ENCODE data around the gene LZTS3.
"Not testable (repeated sequence)": the region's sequence is repeated elsewhere in the genome, so short reads cannot be mapped to it uniquely, and the experiment has no call there.

The LZTS3 gene

DNA sequence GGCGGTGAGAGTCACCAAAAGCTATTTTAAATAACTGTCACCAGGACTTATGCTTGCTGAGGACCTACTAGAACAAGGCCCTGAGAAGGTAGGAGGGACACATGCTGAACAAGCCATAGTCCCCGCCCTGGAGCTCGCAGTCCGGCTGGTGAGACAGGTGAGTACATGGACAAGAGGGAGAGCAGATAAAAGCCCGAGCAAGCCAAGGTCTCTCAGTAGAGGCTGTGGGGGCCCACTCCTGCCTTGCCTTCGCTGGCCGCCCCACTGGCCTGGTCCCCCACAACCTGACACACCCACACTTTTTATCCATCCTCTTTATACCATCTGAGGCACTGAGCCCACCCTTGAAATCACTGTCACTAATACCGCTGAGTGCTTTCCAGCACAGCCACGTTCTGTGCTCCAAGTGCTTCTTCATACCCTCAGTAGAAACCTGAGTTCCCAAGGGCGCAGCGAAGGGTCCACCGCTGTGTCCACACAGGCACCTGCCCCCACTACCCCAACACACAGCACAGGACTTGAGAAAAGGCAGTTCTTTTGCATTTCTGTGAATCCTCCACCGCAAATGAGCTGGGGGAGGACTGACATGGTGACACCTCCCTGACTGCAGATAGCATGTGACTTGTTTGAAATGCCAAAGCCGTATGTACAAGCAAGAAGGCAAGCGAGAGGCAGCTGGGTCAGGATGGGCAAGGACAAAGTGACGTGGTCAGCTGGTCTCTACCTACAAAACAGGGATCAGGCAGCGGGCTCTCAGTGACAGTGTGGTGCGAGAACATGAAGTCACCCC is 19.1 kb upstream of the LZTS3 start:
- no peak for DNase-seq

DNA sequence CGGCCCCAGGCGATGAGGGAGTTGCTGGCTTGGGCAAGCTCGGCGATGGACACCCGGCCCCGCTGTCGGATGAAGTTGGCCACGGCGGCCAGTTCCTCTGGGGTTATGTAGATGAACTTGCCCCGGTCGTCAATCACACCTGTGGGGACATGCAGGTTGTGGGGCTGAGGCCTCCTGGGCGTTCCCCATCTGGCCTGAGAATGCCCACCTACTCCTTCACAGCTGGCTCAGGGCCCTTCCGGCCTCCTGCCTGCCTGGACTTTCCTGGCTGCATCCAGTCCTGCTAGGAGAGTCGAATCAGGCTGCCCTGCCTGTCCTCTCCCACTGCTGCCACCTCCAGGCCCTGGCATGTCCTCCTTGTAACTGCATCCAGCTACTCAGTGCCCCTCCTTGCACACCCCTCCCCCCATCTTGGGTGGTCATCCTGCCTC is 17.3 kb upstream of the LZTS3 start:
- no peak for DNase-seq

DNA sequence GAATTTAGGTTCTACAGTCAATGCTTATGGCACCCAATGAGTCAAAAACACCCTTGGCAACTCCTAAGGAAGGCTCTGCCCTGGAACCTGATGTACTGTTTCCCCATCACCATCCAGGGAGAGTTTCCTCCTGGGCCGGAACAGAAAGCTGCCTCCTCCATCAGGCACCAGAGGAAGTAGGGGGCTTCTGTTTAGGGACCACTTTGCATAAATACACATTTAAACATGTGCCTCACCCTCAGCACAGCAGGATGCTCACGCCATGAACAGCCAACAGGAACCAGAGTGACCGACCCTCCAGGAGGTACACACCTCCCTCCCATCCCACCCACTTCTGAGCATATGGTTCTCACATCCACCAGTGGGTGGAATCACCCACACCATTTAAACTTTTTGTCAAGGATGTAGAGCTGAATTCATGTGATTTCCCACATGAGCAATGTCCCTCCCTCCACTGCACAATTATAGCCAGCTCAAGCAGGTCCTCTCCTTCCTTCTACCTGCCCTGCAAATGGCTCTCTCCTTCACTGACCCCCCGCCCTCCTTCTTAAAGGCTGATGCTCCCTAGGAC is 16.3 kb upstream of the LZTS3 start:
- DNase-seq = no peak

DNA sequence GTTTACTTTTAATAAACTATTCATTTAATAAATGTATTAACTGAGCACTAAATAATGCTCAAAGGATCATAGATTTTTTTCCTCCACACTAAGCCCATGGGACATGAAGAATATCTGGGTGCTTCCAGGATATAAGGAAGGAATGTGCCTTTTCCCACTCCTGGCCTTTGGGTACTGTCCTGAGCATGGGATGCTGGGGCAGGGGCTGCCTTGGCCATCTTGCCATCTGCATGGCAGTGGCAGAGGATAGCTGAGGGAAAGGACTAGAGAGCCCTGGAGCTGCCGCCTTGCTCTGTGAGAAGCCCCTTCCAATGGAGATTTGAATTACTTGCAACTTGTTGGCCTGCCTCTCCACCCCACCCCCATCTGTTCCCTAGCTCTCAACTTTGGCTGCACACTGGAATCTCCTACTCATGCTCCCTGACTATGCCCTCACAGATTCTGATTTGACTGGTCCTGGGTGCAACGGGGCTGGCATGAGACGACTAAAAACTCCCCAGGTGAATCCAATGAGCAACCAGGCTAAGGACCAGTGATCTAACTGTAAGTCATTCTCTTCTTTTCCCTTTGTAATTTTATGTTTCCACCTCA is 15.6 kb upstream of the LZTS3 start:
- no peak for DNase-seq

DNA sequence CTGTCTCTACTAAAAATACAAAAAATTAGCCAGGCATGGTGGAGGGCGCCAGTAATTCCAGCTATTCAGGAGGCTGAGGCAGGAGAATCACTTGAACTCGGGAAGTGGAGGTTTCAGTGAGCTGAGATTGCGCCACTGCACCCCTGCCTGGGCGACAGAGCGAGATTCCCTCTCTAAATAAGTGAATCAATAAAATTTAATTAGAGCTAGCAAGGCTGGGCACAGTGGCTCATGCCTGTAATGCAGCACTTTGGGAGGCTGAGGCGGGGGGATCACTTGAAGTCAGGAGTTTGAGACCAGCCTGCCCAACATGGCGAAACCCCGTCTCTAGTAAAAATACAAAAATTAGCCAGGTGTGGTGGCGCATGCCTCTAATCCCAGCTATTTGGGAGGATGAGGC is 14.5 kb upstream of the LZTS3 start:
- not testable (repeated sequence) for DNase-seq

DNA sequence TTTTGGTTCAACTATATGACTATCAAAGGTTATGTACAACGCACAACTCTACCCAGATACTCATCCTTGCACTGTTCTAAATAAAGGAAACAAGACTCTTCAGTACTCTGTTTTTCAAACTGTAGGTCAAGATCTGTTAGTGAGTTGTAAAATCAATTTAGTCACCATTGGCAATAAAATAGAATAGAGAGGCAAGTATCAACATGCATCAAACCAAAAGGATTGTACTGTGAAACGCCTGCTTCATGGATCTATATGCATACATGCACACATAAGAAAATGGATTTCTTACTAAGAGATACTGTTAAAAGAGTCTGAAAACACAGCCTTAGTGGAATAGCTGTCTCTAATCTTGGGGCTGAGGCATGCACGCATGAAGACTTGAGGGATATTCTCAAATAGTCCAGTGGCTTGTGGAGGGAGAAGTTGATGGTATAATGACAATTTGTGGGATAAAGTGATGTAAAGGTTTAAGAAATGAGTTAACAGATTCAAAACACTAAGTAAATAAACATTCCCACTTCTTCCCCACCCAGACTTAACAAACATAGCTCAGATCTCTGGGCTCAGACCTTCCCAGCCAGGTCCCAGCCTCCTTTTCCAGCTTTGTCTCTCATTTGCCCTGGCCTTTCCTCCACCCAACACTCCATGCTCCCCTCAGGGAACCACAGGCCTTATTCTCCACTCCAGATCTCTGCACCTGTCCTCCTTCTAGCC is 10.7 kb upstream of the LZTS3 start:
- DNase-seq = no peak

DNA sequence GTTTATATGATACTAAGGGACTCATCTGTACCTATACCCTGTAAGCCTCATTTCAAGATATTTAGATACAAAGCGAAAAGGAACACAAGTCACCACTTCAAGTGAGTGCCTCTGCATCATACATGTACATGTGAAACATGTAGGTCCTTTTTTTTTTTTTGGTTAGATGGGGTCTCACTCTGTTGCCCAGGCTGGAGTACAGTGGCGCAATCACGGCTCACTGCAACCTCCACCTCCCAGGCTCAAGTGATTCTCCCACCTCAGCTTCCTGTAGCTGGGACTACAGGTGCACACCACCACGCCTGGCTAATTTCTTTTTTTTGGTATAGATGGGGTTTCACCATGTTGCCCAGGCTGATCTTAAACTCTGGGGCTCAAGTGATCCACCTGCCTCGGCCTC is 9.1 kb upstream of the LZTS3 start:
- DNase-seq = not testable (repeated sequence)

DNA sequence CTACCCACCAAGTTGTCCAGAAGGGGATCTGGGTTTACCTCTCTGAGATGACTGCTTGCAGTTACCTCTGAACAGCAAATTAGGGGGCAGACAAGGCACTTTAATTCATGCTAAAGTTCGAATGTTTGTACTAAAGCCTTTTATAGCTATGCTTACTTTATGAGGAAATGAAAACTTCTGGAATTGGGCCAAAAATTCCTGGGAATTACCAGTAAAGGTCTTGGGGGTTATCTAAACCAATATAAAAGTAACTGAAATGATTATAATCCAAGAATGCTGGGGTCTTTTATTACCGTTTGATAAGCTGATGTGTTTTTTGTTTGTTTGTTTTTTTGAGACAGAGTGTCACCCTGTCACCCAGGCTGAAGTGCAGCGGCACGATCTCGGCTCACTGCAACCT is 7.9 kb upstream of the LZTS3 start:
- no peak for DNase-seq

DNA sequence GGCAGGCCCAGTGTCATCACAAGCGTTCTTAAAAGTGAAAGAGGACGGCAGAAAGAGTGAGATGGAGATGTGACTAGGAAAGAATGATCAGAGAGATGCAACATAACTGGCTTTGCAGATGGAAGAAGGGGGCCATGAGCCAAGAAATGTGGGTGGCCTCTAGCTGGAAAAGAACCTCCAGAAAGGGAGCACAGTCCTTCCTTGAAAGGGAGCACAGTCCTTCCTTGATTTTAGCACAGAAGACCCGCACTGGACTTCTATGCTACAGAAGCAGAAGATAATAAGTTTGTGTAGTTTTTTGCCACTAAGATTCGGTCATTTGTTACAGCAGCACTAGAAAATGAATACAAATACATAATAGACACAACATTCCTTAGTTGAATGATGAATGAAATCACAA is 7.0 kb upstream of the LZTS3 start:
- DNase-seq = no peak

DNA sequence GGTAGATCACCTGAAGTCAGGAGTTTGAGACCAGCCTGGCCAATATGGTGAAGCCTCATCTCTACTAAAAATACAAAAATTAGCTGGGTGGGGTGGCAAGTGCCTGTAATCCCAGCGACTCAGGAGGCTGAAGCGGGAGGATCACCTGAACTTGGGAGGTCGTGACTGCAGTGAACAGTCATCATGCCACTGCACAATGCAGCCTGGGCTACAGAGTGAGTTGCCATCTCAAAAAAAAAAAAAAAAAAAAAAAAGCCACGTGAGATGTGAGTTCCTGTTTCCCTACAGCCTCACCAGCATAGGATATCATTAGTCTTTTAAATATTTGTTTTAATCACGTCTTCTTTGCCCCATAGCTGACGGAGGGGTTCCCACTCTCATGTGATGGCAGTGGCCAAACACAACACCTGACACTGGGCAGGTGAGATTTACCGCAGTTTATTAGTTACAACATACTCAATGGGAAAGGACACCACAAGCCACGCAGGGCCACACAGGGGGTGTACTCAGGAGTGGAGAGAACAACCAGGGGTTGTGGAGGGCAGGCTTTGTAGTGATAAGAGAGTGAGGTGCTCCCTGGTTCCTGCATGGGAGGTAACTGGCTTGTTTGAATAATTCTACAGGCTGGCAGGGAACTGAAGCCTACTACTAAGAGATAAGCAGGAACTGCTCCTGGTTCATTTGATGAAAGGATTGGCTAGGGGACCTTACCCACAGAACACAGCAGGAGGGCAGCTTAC is 4.6 kb upstream of the LZTS3 start:
- no peak for DNase-seq

DNA sequence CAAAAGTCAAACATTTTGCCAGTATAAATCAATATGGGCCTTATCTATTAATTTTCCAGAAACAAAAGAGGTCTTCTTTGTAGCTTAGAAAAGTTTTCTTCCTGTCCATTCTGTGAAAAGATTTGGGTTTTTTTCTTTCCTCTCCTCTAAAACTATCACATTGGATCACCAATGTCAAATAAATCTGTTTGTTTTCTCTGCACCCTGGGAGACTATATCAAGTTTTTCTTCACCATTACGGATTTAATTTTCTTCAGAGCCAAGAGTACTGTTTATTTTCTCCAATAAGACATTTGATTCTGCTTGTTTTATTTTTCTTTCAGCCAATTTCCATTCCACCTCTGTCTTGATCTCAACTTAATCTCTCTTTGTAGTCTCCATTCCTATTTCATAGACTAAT is 1.9 kb upstream of the LZTS3 start:
- no peak for DNase-seq

DNA sequence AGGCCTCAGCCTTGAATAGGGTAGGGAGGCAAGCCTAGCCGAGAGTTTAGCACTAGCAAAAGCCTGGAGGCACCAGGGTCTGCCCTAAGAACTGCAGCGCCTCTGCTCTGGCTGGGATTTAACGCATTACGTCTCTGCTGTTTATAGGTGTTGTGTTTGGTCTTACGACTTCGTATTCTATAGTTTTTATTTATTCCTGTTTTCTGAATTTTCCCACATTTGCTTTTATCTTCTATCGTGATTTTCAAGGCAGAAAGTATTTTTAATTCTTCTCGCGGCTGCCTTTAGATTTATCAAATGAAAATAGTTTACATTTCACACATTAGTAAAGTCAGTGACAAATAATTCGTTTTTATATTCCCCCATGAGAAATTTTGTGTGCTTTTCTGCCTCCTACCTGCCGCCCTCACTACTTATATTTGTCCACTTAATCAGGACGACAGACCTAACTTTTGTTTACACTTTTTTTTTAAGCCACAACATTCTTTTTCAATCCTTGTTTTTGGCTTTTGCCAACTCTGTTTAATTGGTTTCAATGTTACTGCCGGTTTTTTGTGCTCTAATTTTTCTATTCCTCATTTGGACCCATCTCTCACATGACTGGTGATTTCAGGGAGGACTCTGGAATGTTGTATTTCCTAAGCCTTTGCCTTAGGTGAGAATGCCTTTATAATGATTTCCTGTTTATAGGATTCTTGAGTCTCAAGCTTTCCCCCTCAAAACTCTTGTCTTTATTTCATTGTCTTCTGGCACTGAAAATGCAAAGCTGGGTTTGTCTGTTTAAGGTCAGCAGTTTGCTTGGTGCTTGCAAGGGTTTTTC is 1.3 kb upstream of the LZTS3 start:
- no peak for DNase-seq

DNA sequence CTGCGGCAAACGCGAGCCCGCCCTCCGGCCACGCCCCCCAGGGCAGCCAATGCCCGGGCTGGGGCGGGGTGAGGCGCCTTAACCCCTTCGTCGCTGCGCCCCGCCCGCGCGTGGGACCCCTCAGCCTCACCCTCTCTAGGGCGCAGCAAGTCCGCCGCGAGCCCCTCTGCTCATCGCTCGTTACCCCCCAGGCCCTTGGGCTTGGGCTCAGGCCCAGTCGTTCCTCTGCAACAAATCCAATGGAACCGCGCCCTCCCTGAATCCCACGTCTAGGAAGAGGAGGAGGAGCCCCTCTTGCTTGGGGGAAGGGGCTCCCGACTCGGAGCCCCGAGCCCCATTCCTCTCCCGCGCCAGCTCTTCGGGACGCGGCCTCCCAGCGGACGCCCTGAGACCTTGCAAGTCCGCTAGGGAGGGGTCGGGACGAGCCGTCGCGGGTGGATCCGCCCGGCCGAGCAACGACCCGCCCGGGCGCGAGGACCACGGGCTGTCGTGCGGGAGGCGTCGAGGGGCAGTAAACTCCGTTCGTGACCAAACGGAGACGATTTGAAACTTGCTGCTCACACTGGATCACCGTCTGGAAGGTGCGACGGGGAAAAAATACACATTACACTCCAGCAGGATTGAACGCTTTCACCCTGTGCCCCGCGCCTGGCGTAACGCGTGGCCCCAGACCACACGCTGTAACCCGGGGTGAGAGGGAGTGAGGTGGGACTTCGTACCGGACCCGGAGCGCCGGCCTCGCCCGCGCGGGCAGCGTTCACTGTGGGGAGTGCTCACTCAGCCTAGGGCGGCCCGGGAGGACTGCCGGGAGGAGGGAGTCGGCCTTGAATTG is 477 bp upstream of the LZTS3 start:
- DNase-seq = peak; percentile 92

DNA sequence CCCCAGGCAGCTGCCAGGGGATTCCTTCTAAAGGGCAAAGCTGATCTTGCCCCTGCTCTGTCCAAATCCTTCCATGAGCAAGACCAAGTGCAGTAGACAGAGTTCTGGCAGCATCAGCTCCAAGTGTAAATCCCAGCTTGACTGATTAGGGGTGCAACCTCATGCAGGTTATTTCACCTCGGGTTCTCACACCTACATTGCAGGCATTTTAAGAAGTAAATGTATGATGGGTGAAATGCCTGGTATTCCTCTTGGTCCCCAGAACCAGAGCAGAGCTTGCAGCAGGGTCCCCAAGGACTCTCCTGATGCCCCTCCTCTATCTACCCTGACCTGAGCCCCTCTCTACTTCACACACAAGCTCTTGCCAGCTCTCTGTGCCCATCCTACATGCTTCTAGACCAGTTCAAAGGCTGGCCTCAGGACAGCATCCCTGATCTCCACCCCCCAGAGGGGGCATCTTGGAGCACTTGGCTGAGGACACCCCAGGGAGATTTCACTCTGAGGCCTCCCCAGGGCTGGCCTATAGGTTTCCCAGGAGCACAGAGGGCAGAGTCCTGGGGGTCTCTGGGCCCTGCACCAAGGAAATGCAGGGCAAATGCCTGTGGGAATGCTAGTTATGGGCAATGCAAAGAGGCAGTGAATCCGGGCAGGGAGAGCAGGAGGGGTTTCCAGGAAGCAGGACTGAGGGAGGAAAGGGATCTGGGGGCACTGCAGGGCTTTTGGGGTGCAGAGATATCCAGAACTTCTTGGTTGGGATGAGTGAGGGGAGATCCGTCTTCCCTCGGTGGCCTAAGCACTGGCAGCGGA is 1.0 kb downstream of the LZTS3 start:
- DNase-seq = no peak

DNA sequence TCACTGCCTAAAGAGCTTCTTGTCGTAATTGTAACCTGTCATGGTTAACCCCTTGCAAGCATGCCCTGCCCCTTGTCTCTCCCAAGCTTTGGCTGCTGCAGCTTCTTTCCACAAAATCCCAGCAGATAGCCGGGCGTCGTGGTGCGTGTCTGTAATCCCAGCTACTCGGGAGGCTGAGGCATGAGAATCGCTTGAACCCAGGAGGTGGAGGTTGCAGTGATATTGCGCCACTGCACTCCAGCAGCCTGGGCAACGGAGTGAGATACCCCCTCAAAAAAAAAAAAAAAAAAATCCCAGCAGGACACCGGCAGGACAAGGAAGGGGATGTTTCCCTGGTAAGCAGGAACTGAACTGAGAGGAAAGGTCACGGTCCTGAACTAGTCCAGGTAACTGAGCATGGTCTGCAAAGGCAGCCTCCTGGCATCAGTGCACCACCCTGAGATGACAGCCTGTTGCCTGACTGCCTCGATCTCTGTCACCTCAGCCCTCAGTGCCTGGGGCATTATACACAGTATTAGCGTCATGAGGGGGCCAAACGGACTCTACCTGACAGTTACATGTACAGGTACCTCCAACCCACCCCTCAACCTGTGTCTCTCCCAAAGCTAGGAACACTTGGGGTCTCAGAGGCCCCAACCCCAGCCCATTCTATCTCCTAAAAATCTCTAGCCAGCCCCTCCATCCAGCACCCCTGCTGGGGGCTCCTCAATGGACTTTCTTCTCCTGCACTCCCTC is 1.8 kb downstream of the LZTS3 start:
- DNase-seq = no peak

DNA sequence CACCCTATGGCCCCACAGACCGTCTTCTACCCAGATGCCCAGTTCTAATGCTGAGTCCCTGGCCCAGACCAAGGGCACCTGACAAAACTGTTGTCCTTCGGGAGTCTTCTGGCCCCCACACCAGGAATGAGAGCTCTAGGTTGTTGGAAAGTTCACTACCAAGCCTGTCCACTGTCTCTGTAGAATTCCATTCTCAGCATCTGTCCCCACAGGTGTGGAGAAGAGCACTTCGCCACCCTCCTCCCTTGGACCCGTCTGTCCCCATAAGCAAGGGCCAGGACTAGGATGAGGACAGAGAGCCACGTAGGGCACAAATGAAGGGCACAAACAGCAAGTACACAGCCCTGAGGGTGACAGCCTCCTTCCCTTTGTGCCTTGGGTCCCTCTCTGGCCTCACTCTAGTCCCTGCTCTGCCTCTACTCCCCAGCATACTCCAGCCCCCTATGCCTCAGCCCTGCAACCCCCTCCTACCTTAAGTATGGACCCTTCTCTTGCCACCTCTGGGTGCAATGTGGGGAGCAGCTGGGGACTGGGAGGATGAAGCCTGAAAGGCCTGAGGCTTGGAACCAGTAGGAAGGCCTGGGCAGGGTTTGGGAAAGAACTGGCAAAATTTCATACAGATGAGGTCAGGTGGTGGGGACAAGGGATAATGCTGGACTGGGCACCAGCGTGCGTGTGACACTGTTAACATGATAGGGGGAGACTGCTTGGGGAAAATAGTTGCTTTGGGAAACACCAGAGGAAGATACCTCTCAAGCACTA is 4.3 kb downstream of the LZTS3 start:
- no peak for DNase-seq

DNA sequence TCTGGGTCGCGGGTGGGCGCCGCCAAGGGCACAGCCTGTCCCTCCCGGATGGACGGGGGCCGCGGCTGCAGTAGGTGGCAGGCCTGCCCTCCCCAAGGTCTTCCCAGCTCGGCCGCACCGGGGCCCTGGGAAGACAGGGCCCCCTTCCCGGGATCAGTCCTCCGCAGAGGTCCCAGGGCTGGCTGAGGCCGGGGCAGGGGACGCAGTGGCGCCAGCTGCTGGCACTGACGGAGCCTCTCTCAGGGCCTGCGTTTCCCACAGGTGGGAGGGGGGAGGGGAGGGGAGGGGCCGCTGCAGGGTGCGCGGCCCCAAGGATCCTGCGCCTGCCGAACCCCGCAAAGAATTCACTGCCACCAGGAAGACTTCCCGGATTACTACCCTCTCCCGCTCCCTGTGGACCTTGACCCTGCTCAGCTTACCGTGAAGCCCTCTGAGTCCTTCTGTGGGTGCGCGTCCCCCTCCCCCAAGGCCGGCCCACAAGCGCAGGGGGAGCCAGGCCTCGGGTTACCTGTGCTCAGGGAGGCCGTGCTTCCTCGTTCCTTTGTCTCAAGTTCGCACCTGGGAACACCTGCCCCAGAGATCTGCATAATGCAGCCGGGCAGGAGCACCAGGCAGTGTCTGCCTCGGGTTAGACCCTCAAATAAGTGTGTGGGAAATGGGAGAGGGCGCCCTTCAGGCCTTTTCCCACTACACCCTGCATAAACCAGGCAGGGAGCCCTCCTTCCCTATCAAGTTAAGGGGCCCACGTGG is 5.1 kb downstream of the LZTS3 start:
- peak; percentile 22 for DNase-seq

DNA sequence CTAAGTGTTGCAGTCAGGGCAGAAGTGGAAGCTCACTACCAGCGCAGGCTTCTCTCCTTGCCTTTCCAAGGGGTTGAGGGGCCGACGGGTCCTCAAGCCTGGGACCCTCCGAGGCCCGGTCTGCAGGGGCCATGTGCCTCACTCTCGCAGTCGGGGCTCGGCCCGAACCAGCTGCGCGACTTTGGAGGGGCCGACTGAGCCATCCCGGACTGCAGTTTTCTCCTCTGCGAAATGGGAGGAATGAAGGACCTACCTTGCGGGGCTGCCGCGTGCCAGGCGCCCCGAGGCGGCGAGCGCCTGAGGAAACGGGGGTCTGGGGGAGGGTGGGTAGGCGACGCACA is 5.6 kb downstream of the LZTS3 start:
- no peak for DNase-seq

Measured in activated CD4-positive, alpha-beta T cell treated with anti-CD3 and anti-CD28 coated beads for 48 hours (primary cell).